H1 (cell line): ENCODE measurements around the gene FHIT. TPM values are rescaled to one million over a fixed set of nuclear protein-coding genes. Genes with fewer than 3 reads are reported as not detected.

Source experiments
- CTCF ChIA-PET: fragments of 300-600 bp; sonication (Branson Sonifier 250); formaldehyde crosslinking; loops from one replicate; lab custom pipeline; 2021; ENCODE audit not compliant: partially characterized antibody; lab: Charles Lee
- POLR2A ChIA-PET: fragments of 300-600 bp; sonication (Branson Sonifier 250); formaldehyde crosslinking; loops from one replicate; lab custom pipeline; 2021; ENCODE audit warnings: inconsistent platforms; ENCODE audit not compliant: partially characterized antibody; lab: Charles Lee
- DNase-seq, 2 experiments: peaks; one replicate each; pipeline versions ENCODE4 v3.0.0 to v3.0.0-alpha.2; 2010 to 2022; ENCODE audit warnings: low spot score in 2 of 2, low read depth in 1 of 2, mixed read lengths in 1 of 2
- FAIRE-seq: peaks from 2 replicates; lab custom pipeline; 2011; peaks lifted over from hg19 to GRCh38; lab: Jason Lieb, UNC
- H2AFZ ChIP-seq: 2 replicates; pipeline ENCODE4 v1.8.1; 2012; ENCODE audit warnings: low read length, inconsistent platforms
- H2AK5ac ChIP-seq: 2 replicates; pipeline ENCODE4 v1.6.1; 2013; ENCODE audit warnings: low read depth, low read length
- H2BK120ac ChIP-seq: replicated peaks from 2 replicates; pipeline ENCODE3; 2013; ENCODE audit warnings: low read depth, low read length, inconsistent platforms
- H2BK12ac ChIP-seq: 2 replicates; pipeline ENCODE4 v1.6.1; 2013; ENCODE audit warnings: low read depth, low read length
- H2BK15ac ChIP-seq: 2 replicates; pipeline ENCODE4 v1.6.1; 2013; ENCODE audit warnings: low read length
- H2BK20ac ChIP-seq: 2 replicates; pipeline ENCODE4 v1.6.1; 2013; ENCODE audit warnings: low read length
- H2BK5ac ChIP-seq: 2 replicates; pipeline ENCODE4 v1.6.1; 2013; ENCODE audit warnings: low read depth, low read length
- H3K14ac ChIP-seq: 2 replicates; pipeline ENCODE4 v1.6.1; 2013; ENCODE audit warnings: inconsistent platforms; ENCODE audit not compliant: insufficient read length
- H3K18ac ChIP-seq: 2 replicates; pipeline ENCODE4 v1.6.1; 2013; ENCODE audit warnings: low read length; ENCODE audit errors: extremely low read depth
- H3K23ac ChIP-seq: 2 replicates; pipeline ENCODE4 v1.6.1; 2013; ENCODE audit warnings: inconsistent platforms; ENCODE audit not compliant: insufficient read length
- H3K23me2 ChIP-seq: 2 replicates; pipeline ENCODE4 v1.6.1; 2013; ENCODE audit warnings: low read depth, low read length
- H3K27ac ChIP-seq: 2 replicates; pipeline ENCODE4 v1.6.1; 2011; ENCODE audit warnings: low read depth, low read length, inconsistent platforms
- H3K27me3 ChIP-seq, 4 experiments: replicated peaks in 1 of 4; 1 replicate in 1 of 4; 2 replicates in 3 of 4; pipeline versions ENCODE4 v1.6.1 to v1.8.1; 2011 to 2013; ENCODE audit warnings: low read length in 3 of 4, mild to moderate bottlenecking in 3 of 4, inconsistent platforms in 2 of 4, mixed read lengths in 2 of 4, moderate library complexity in 1 of 4; ENCODE audit not compliant: control insufficient read depth in 3 of 4, insufficient read depth in 3 of 4; ENCODE audit errors: extremely low read depth in 1 of 4
- H3K36me3 ChIP-seq, 4 experiments: 2 replicates each; pipeline versions ENCODE4 v1.6.1 to v1.8.1; 2011 to 2013; ENCODE audit warnings: mild to moderate bottlenecking in 4 of 4, low read length in 3 of 4, moderate library complexity in 2 of 4, control low read depth in 1 of 4, inconsistent platforms in 1 of 4; ENCODE audit not compliant: insufficient read depth in 4 of 4, control insufficient read depth in 2 of 4
- H3K4ac ChIP-seq: replicated peaks from 2 replicates; pipeline ENCODE3; 2013; ENCODE audit warnings: low read length, low read depth, mixed read lengths, inconsistent platforms; ENCODE audit not compliant: insufficient read length
- H3K4me1 ChIP-seq, 4 experiments: replicated peaks in 1 of 4; 1 replicate in 1 of 4; 2 replicates in 3 of 4; pipeline versions ENCODE4 v1.6.1 to v1.8.1; 2011 to 2013; ENCODE audit warnings: low read length in 3 of 4, inconsistent platforms in 2 of 4, mixed read lengths in 1 of 4; ENCODE audit not compliant: insufficient read depth in 4 of 4, control insufficient read depth in 3 of 4
- H3K4me2 ChIP-seq, 2 experiments: 2 replicates each; pipeline versions ENCODE4 v1.6.1 to v1.8.1; 2011 to 2013; ENCODE audit warnings: low read depth in 2 of 2, low read length in 2 of 2, control low read depth in 1 of 2, inconsistent platforms in 1 of 2, mild to moderate bottlenecking in 1 of 2; ENCODE audit not compliant: insufficient read depth in 1 of 2
- H3K4me3 ChIP-seq, 4 experiments: fragments of 200-600, 300-600 bp in 1 of 4; sonication (generic), shearing (Covaris generic), sonication (Bioruptor Twin) in 1 of 4; 2 replicates each; pipeline versions ENCODE4 v1.5.1 to v1.8.1; 2011 to 2016; ENCODE audit warnings: low read length in 4 of 4, low read depth in 3 of 4, control low read depth in 2 of 4, inconsistent platforms in 2 of 4, mild to moderate bottlenecking in 2 of 4, mixed read lengths in 1 of 4, moderate library complexity in 1 of 4; ENCODE audit not compliant: insufficient read depth in 2 of 4; ENCODE audit errors: extremely low read depth in 1 of 4
- H3K56ac ChIP-seq: replicated peaks from 2 replicates; pipeline ENCODE3; 2013; ENCODE audit warnings: low read depth, mild to moderate bottlenecking, mixed read lengths, low read length, inconsistent platforms; ENCODE audit not compliant: insufficient read length
- H3K79me1 ChIP-seq: 2 replicates; pipeline ENCODE4 v1.6.1; 2013; ENCODE audit warnings: low read depth, low read length, control low read depth
- H3K79me2 ChIP-seq, 2 experiments: 2 replicates each; pipeline versions ENCODE4 v1.6.1 to v1.8.1; 2012 to 2013; ENCODE audit warnings: low read length in 2 of 2, mild to moderate bottlenecking in 2 of 2, inconsistent platforms in 1 of 2; ENCODE audit not compliant: insufficient read depth in 2 of 2, control insufficient read depth in 1 of 2
- H3K9ac ChIP-seq, 4 experiments: replicated peaks in 1 of 4; 1 replicate in 1 of 4; 2 replicates in 3 of 4; pipeline versions ENCODE4 v1.6.1 to v1.8.1; 2011 to 2013; ENCODE audit warnings: low read depth in 3 of 4, low read length in 3 of 4, control low read depth in 2 of 4, mild to moderate bottlenecking in 2 of 4, moderate library complexity in 2 of 4, inconsistent platforms in 1 of 4; ENCODE audit errors: extremely low read depth in 1 of 4
- H3K9me3 ChIP-seq, 2 experiments: 2 replicates each; pipeline versions ENCODE4 v1.6.1 to v1.8.1; 2012 to 2013; ENCODE audit warnings: mild to moderate bottlenecking in 2 of 2, moderate library complexity in 2 of 2, control low read depth in 1 of 2, inconsistent platforms in 1 of 2, low read depth in 1 of 2, low read length in 1 of 2, mixed read lengths in 1 of 2; ENCODE audit not compliant: insufficient read depth in 2 of 2
- H4K20me1 ChIP-seq, 2 experiments: replicated peaks in 1 of 2; 2 replicates each; pipeline versions ENCODE3 to v1.8.1; 2011 to 2013; ENCODE audit warnings: inconsistent platforms in 2 of 2, low read length in 2 of 2, mild to moderate bottlenecking in 1 of 2; ENCODE audit not compliant: insufficient read depth in 2 of 2, control insufficient read depth in 1 of 2
- H4K5ac ChIP-seq: 2 replicates; pipeline ENCODE4 v1.6.1; 2013; ENCODE audit warnings: low read length, low read depth, mixed read lengths, inconsistent platforms; ENCODE audit not compliant: insufficient read length
- H4K8ac ChIP-seq: 2 replicates; pipeline ENCODE4 v1.8.0; 2013; ENCODE audit warnings: mild to moderate bottlenecking, moderate library complexity, low read length, inconsistent platforms; ENCODE audit not compliant: insufficient read depth; ENCODE audit errors: extremely low read depth
- H4K91ac ChIP-seq: replicated peaks from 2 replicates; pipeline ENCODE3; 2013; ENCODE audit warnings: low read length, mixed read lengths, inconsistent platforms; ENCODE audit not compliant: insufficient read length
- SAP30 ChIP-seq: fragments of 300-600 bp; sonication (generic); IDR thresholded peaks from 2 replicates; pipeline ENCODE4 v1.7.1; 2012; ENCODE audit warnings: low read length, moderate library complexity, mild to moderate bottlenecking, inconsistent platforms; ENCODE audit not compliant: insufficient read depth, insufficient replicate concordance
- SRF ChIP-seq: IDR thresholded peaks from 2 replicates; pipeline ENCODE4 v1.6.1; 2011; ENCODE audit warnings: mild to moderate bottlenecking, low read depth, low read length, moderate library complexity
- ZNF274 ChIP-seq: IDR thresholded peaks from 2 replicates; pipeline ENCODE4 v1.7.0; 2012; ENCODE audit warnings: low read length, borderline replicate concordance; ENCODE audit errors: extremely low read depth
- WGBS, 2 experiments: shearing (Covaris generic) in 1 of 2; methylation state at CpG; one replicate each; pipeline versions ENCODE4 v1.1.6 to v1.1.7; 2013 to 2015; ENCODE audit warnings: low lambda C conversion rate in 2 of 2, mixed read lengths in 2 of 2, inconsistent platforms in 1 of 2, low coverage in 1 of 2, missing lambda C conversion rate in 1 of 2; ENCODE audit not compliant: insufficient replicate concordance in 2 of 2, insufficient coverage in 1 of 2, insufficient read length in 1 of 2; ENCODE audit errors: extremely low coverage in 1 of 2, missing lambda C conversion rate in 1 of 2; 5-methylcytosine and 5-hydroxymethylcytosine counted together
- polyA plus RNA-seq, 7 experiments: library from polyadenylated mRNA; depleted of rRNA in 3 of 7; stranded (reverse) in 5 of 7; unstranded in 2 of 7; fragments of >200 nt in 5 of 7; fragments of 200-250 nt in 2 of 7; gene quantifications; 1 replicate in 5 of 7; 2 replicates in 1 of 7; 4 replicates in 1 of 7; pipeline versions ENCODE4 v1.2.1 to v1.2.3, GENCODE V29; 2011 to 2013; ENCODE audit warnings: missing spikeins in 2 of 7, mixed read lengths in 2 of 7
- total RNA-seq: library from RNA; stranded (reverse); fragmentation: NEBNext Ultra II Directional; extraction: Animal tissue kit (Norgen Biotek cat#: 25700); gene quantifications from 2 replicates; pipeline ENCODE4 v1.2.1, GENCODE V29; 2021

The FHIT gene
- total and polyA plus RNA-seq, 2 of the 8 experiments (the other 6 are each of a cell fraction or from before 2014, with no cell fraction given): 1.2 to 3.2 TPM

DNA sequence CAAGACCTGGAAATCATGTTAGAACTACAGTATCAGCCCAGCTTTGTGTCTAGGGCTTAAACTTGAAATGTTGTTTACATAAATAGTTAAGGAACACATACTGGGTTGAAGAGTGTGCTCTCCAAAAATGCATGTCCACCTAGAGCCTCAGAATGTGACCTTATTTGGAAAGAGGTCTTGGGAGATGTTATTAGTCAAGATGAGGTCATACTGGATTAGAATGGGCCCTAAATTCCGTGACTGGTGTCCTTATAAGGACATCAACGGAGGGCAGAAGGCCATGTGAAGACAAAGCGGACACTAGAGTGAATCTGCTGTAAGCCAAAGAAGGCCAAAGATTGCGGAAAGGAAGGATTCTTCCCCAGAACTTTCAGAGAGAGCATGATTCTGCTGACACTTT is 1442.2 kb downstream of the FHIT start:
- 81% methylated on average over 4 of the region's 4 CpGs; no CpG with 5 or more reads in 1 of the 2 experiments for WGBS, 2 experiments
- no peak for FAIRE-seq
- no peak overlapping the region for H2AK5ac ChIP-seq
- H3K18ac ChIP-seq: no peak overlapping the region
- H4K8ac ChIP-seq: no peak overlapping the region
- H2BK20ac ChIP-seq: no peak overlapping the region
- no peaks in the 10 kb centered on the region for H3K23me2 ChIP-seq
- H4K91ac ChIP-seq: no peak overlapping the region
- H3K4ac ChIP-seq: no peak overlapping the region
- no peak for DNase-seq
- H2BK120ac ChIP-seq: no peak overlapping the region
- no peaks in the 10 kb centered on the region for H3K27me3 ChIP-seq
- H3K14ac ChIP-seq: no peak overlapping the region
- no peak overlapping the region for H3K56ac ChIP-seq
- POLR2A ChIA-PET: no interaction called here
- H2AFZ ChIP-seq: 0 out of 2 replicates have a peak overlapping the region, but pooled peaks have one; percentile 45
- H3K79me2 ChIP-seq: no peaks in the 10 kb centered on the region
- H3K9ac ChIP-seq: no peak overlapping the region
- no peak overlapping the region for H3K4me3 ChIP-seq
- no peak overlapping the region for H2BK15ac ChIP-seq
- H4K5ac ChIP-seq: no peak overlapping the region
- H3K4me1 ChIP-seq: peaks cover 0 to 16% (median 4%) of the 10 kb centered on the region in 4 experiments; a peak in 4 of 7 replicates
- no peaks in the 10 kb centered on the region for H4K20me1 ChIP-seq
- no peak overlapping the region for H3K4me2 ChIP-seq
- H3K79me1 ChIP-seq: no peaks in the 10 kb centered on the region
- CTCF ChIA-PET: interaction anchor here (0.9 to 1.5 kb wide), 5 partner anchors 9 to 274 kb away, joined by 3 to 4 read pairs (median 3); no protein-coding TSS in a partner anchor
- no peak overlapping the region for H3K23ac ChIP-seq
- H2BK12ac ChIP-seq: no peak overlapping the region
- H3K27ac ChIP-seq: no peak overlapping the region
- H3K36me3 ChIP-seq: no peaks in the 10 kb centered on the region
- no peaks in the 10 kb centered on the region for H3K9me3 ChIP-seq
- no peak overlapping the region for H2BK5ac ChIP-seq
- TF ChIP-seq SAP30: no peak
- TF ChIP-seq SRF: peak; percentile 79
- TF ChIP-seq ZNF274: no peak
